WERI-Rb-1 (cell line): Measurements from ENCODE around the gene HMCN2.

ENCODE experiments used
- DNase-seq: peaks from one replicate; pipeline ENCODE4 v3.0.0-alpha.2; 2020
- H3K27ac ChIP-seq: fragments of 250-450 bp; sonication (Bioruptor Pico); 2 replicates; pipeline ENCODE4 v1.5.1; 2020; ENCODE audit warnings: mild to moderate bottlenecking, moderate library complexity
- H3K27me3 ChIP-seq: fragments of 250-450 bp; sonication (Bioruptor Pico); 2 replicates; pipeline ENCODE4 v1.5.1; 2021; ENCODE audit warnings: mild to moderate bottlenecking, low read depth, moderate library complexity; ENCODE audit not compliant: insufficient read depth, severe bottlenecking
- H3K36me3 ChIP-seq: fragments of 250-450 bp; sonication (Bioruptor Pico); 2 replicates; pipeline ENCODE4 v1.5.1; 2020; ENCODE audit warnings: mild to moderate bottlenecking, moderate library complexity
- H3K4me3 ChIP-seq: 2 replicates; pipeline ENCODE4 v1.5.1; 2011; ENCODE audit warnings: low read depth, mild to moderate bottlenecking, control low read depth, low read length
- H3K9me3 ChIP-seq: fragments of 250-450 bp; sonication (Bioruptor Pico); 2 replicates; pipeline ENCODE4 v1.5.1; 2021; ENCODE audit warnings: mild to moderate bottlenecking, moderate library complexity; ENCODE audit not compliant: severe bottlenecking
- CTCF ChIP-seq: IDR thresholded peaks from 2 replicates; pipeline ENCODE4 v1.5.1; 2011; ENCODE audit warnings: low read depth, mild to moderate bottlenecking, control low read depth, inconsistent platforms, low read length

Gene HMCN2

GRCh38 chr9:130373679-130374325 is 108.2 kb downstream of the HMCN2 start:
- Histone ChIP-seq H3K4me3 (no peak overlapping the region), H3K27me3 (no peaks in the 10 kb centered on the region), H3K36me3 (no peaks in the 10 kb centered on the region), H3K27ac (no peak overlapping the region), H3K9me3 (no peaks in the 10 kb centered on the region)
- no peak for TF ChIP-seq CTCF
- no peak for DNase-seq

- Histone ChIP-seq H3K36me3 (no peaks in the 10 kb centered on the region), H3K27me3 (no peaks in the 10 kb centered on the region), H3K9me3 (no peaks in the 10 kb centered on the region), H3K4me3 (no peak overlapping the region), H3K27ac (no peak overlapping the region)
- DNase-seq: no peak
- TF ChIP-seq CTCF: no peak
These were observed 112.1 kb downstream of the HMCN2 start for GRCh38 chr9:130377612-130378011.

GRCh38 chr9:130378875-130379648 is 113.5 kb downstream of the HMCN2 start:
- DNase-seq: no peak
- Histone ChIP-seq H3K4me3 (no peak overlapping the region), H3K36me3 (no peaks in the 10 kb centered on the region), H3K9me3 (no peaks in the 10 kb centered on the region), H3K27ac (no peak overlapping the region), H3K27me3 (no peaks in the 10 kb centered on the region)
- TF ChIP-seq CTCF: no peak

- no peaks in the 10 kb centered on the region for H3K36me3 ChIP-seq
- no peaks in the 10 kb centered on the region for H3K9me3 ChIP-seq
- no peak overlapping the region for H3K27ac ChIP-seq
- no peaks in the 10 kb centered on the region for H3K27me3 ChIP-seq
- no peak overlapping the region for H3K4me3 ChIP-seq
- no peak for TF ChIP-seq CTCF
- DNase-seq: no peak
These were observed 114.0 kb downstream of the HMCN2 start for GRCh38 chr9:130379649-130379970.

DNA sequence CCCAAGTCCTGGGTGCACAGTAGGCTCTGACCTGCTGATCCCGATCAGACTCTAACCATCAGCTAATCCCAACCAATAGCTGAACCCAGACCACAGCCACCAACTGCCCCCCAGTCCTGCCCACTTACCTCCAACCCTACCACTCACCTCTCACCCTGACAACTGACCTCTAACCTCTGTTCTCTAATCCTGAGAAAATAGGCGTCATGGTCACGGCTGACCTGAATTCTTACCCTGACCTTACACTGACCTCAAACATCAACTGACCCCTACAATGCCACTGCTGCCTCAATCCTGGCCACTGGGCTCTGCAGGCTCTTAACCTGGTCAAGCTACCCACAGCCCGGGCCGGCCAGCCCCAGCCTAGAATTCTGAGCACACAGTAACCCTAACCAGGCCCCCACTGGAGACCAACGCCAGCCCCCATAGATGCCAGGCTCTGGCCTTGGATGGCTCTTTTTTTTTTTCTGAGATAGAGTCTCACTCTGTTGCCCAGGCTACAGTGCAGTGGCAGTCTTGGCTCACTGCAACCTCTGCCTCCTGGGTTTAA is 115.4 kb downstream of the HMCN2 start:
- TF ChIP-seq CTCF: no peak
- Histone ChIP-seq H3K27me3 (no peaks in the 10 kb centered on the region), H3K4me3 (no peak overlapping the region), H3K9me3 (no peaks in the 10 kb centered on the region), H3K36me3 (no peaks in the 10 kb centered on the region), H3K27ac (no peak overlapping the region)
- no peak for DNase-seq
